Panc1 (cell line): ENCODE measurements around the gene PSMB2. TPM values are rescaled to one million over a fixed set of nuclear protein-coding genes. Genes with fewer than 3 reads are reported as not detected.

Source experiments
- ATAC-seq: fragments of 200-7000 bp; cut with Tn5 transposase; 2 replicates; pipeline ENCODE4 v1.9.1; 2020; ENCODE audit warnings: mild to moderate bottlenecking, moderate library complexity
- BruUV-seq: library from RNA; stranded (reverse); fragments of 400-500 nt; replicated peaks from 2 replicates; lab custom pipeline; 2021; lab: Mats Ljungman, UMichigan
- CTCF ChIA-PET: fragments of 300-600 bp; sonication (Branson Sonifier 250); formaldehyde crosslinking; loops from one replicate; lab custom pipeline; 2022; ENCODE audit warnings: antibody characterized with exemption; lab: Charles Lee
- POLR2A ChIA-PET: fragments of 300-600 bp; sonication (Branson Sonifier 250); formaldehyde crosslinking; loops from one replicate; lab custom pipeline; 2022; ENCODE audit warnings: antibody characterized with exemption; lab: Charles Lee
- DNase-seq: peaks from one replicate; pipeline ENCODE4 v3.0.0-alpha.2; 2010; ENCODE audit warnings: low read depth, low spot score
- H3K27ac ChIP-seq: 2 replicates; pipeline ENCODE4 v1.5.1; 2011; ENCODE audit warnings: mild to moderate bottlenecking, low read length, inconsistent platforms
- H3K27me3 ChIP-seq: fragments of 200-500 bp; sonication (Bioruptor generic); 2 replicates; pipeline ENCODE4 v1.6.0; 2014; ENCODE audit warnings: low read length, inconsistent platforms; ENCODE audit not compliant: control insufficient read depth, insufficient read depth
- H3K36me3 ChIP-seq: fragments of 200-500 bp; sonication (Bioruptor generic); 2 replicates; pipeline ENCODE4 v1.5.1; 2014; ENCODE audit warnings: inconsistent platforms, mild to moderate bottlenecking, low read length, moderate library complexity; ENCODE audit not compliant: control insufficient read depth, insufficient read depth
- H3K4me1 ChIP-seq: 2 replicates; pipeline ENCODE4 v1.5.1; 2011; ENCODE audit warnings: inconsistent platforms, mild to moderate bottlenecking, low read length, moderate library complexity; ENCODE audit not compliant: control insufficient read depth, insufficient read depth
- H3K4me3 ChIP-seq, 2 experiments: 2 replicates each; pipeline ENCODE4 v1.5.1; 2011 to 2012; ENCODE audit warnings: low read depth in 2 of 2, low read length in 2 of 2, mild to moderate bottlenecking in 2 of 2, inconsistent platforms in 1 of 2, moderate library complexity in 1 of 2
- H3K9me3 ChIP-seq: fragments of 200-500 bp; sonication (Bioruptor generic); 2 replicates; pipeline ENCODE4 v1.5.1; 2014; ENCODE audit warnings: low read depth, mild to moderate bottlenecking, inconsistent platforms, low read length, moderate library complexity; ENCODE audit not compliant: control insufficient read depth, insufficient read depth
- CTCF ChIP-seq: fragments of 450-650 bp; IDR thresholded peaks from 2 replicates; pipeline ENCODE4 v1.5.1; 2017; ENCODE audit warnings: mild to moderate bottlenecking
- POLR2AphosphoS5 ChIP-seq: IDR thresholded peaks from 2 replicates; pipeline ENCODE4 v1.6.1; 2012; ENCODE audit warnings: mild to moderate bottlenecking, low read depth, low read length, moderate library complexity
- REST ChIP-seq, 2 experiments: IDR thresholded peaks; 2 replicates each; pipeline ENCODE4 v1.6.1; 2011 to 2012; ENCODE audit warnings: low read depth in 2 of 2, control low read depth in 1 of 2, low read length in 1 of 2, mild to moderate bottlenecking in 1 of 2, moderate library complexity in 1 of 2; ENCODE audit not compliant: insufficient read depth in 1 of 2
- SIN3A ChIP-seq: IDR thresholded peaks from 2 replicates; pipeline ENCODE4 v1.6.1; 2012; ENCODE audit warnings: low read depth, mild to moderate bottlenecking, low read length, moderate library complexity, borderline replicate concordance; ENCODE audit not compliant: insufficient read depth
- TCF7L2 ChIP-seq: IDR thresholded peaks from 2 replicates; pipeline ENCODE4 v1.6.1; 2011; ENCODE audit warnings: mild to moderate bottlenecking, low read depth, low read length, inconsistent platforms
- in situ Hi-C: cut with HindIII; loops from 2 replicates; pipeline ENCODE4 v1.10.0; 2016; ENCODE audit warnings: low sequenced_read_pairs, low pct_unique_long_range_greater_than_20kb
- intact Hi-C: fragments of 100-400 bp; cut with micrococcal nuclease; formaldehyde crosslinking; loops from one replicate; pipeline ENCODE4 v1.10.0; 2022; ENCODE audit not compliant: unreplicated experiment
- total RNA-seq: library from RNA; stranded (reverse); gene quantifications from one replicate; pipeline ENCODE4 v1.2.1, GENCODE V29; 2021; ENCODE audit not compliant: unreplicated experiment

Gene PSMB2
- total RNA-seq, 1 experiment from 2014 or later = 95.0 TPM

DNA sequence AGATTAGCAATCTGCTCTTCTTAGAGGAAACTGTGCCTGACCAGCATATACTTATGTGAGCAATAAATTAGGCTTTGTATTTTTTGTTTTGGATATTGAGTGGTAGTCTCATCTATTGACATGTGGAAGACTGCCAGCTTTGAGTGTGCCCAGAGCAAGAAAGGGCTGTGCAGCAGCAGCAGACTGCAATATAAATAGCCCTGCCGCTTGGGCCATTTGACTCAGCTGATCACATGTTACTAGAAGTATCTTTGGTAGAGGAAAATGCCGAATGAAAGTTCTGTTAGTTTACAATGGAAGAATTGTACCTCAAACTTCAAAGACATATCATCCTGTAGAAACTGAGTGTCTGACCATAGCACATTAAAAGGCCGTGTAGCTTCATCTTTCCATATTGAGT is 9.1 kb upstream of the PSMB2 start:
- no peaks in the 10 kb centered on the region for H3K9me3 ChIP-seq
- TF ChIP-seq CTCF (no peak), POLR2AphosphoS5 (no peak), REST (IDR thresholded peaks at IDR 0.05; ENCODE audit: insufficient read depth in 1 of 2, low read depth in 2 of 2, low read length in 1 of 2) (no peak), SIN3A (no peak), TCF7L2 (no peak)
- no peaks in the 10 kb centered on the region for H3K4me1 ChIP-seq
- DNase-seq = no peak
- no peak overlapping the region for H3K27ac ChIP-seq
- POLR2A ChIA-PET = no interaction called here
- no peaks in the 10 kb centered on the region for H3K36me3 ChIP-seq
- no peak overlapping the region for H3K4me3 ChIP-seq
- in situ Hi-C loops = no loop called here
- no TSS peak for BruUV-seq
- CTCF ChIA-PET = no interaction called here
- intact Hi-C loops = no loop called here
- ATAC-seq = no peak
- H3K27me3 ChIP-seq = peaks cover 7% of the 10 kb centered on the region; the same call in 1 of the 2 replicates

- POLR2A ChIA-PET = no interaction called here
- Histone ChIP-seq H3K4me1 (no peaks in the 10 kb centered on the region), H3K4me3 (no peak overlapping the region), H3K27me3 (peaks cover 4% of the 10 kb centered on the region; the same call in 1 of the 2 replicates), H3K36me3 (no peaks in the 10 kb centered on the region; the same call in 1 of the 2 replicates), H3K27ac (no peak overlapping the region), H3K9me3 (no peaks in the 10 kb centered on the region)
- no TSS peak for BruUV-seq
- ATAC-seq (no peak), DNase-seq (no peak)
- intact Hi-C loops = no loop called here
- CTCF ChIA-PET = interaction anchor here (0.5 to 1.7 kb wide), 4 partner anchors 57 to 346 kb away, joined by 3 to 9 read pairs (median 6); no protein-coding TSS in a partner anchor
- TF ChIP-seq CTCF (peak; percentile 57), TCF7L2 (no peak)
- in situ Hi-C loops = no loop called here
Observed at GRCh38 chr1:35646043-35646442, 4.7 kb upstream of the PSMB2 start.
